Right hindlimb (tissue), 1 donor: Measurements from ENCODE around the gene A2M.

ENCODE experiments used
- DNase-seq: peaks from one replicate; pipeline ENCODE4 v3.0.0-alpha.2; 2018

A2M gene

DNA sequence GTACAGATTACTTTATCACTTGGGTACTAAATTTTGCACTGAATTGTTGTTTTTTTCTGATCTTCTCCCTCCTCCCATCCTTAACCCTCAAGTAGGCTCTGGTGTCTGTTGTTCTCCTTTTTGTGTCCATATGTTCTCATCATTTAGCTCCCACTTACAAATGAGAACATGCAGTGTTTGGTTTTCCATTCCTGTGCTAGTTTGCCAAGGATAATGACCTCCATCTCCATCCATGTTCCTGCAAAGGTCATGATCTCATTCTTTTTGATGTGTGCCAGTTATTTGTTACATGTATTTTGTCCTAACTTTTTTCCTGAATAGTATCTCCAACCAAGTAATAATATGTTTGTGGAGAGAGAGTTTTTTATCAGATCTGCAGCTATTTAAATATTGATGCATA is 44.2 kb downstream of the A2M start:
- no peak for DNase-seq

- no peak for DNase-seq
These were observed 45.4 kb downstream of the A2M start for GRCh38 chr12:9070351-9070750.

- DNase-seq, result no peak
These were observed 47.1 kb downstream of the A2M start for GRCh38 chr12:9068600-9068999.

DNA sequence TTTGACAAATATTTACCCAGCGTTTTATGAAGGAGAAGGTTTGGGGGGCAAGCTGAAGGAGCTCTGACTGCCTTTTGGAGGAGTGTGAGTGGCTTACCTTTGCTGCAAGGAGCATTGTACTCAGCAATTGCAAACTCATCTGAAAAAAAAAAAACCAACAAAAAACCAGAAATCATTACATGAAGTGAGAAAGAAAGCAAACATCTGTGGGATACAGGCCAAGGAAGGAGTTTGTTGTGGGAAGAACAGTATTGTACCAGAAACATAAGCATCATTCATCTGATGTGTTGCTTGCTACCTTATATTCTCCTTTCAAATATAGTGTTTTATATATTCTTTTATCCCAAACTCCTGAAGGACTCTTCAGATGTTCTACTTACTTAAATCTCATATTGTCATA is 47.6 kb downstream of the A2M start:
- DNase-seq, result no peak

DNA sequence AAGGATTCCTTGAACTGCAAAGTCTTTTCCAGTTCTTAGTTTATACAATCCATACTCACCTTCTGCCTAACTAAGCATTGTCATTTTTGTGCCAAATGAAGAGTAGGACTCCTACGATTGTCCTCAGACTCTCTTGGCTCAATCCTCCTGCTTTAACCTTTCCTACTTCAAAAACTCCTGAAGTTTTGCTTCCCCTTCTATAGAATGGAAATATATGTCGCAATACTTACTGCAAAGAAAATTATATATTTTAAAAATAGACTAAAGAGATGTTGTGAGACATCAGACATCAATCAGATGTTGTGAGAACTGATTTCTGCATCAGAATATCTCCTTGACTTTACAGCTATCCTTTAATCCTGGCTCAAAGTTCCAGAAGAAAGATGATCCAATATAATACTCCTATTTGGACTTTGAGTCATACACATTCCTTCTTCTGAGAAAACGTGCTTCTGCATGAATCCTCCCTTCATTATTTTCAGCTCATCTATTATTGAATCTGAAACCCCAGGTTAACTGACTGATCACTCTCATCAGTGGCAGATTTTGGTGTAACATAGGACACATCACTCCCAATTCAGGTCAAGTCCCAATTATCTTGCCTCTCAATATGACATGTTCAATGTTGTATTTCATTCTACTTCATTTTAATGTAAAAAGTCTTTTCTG is 48.8 kb downstream of the A2M start:
- DNase-seq, result no peak

DNA sequence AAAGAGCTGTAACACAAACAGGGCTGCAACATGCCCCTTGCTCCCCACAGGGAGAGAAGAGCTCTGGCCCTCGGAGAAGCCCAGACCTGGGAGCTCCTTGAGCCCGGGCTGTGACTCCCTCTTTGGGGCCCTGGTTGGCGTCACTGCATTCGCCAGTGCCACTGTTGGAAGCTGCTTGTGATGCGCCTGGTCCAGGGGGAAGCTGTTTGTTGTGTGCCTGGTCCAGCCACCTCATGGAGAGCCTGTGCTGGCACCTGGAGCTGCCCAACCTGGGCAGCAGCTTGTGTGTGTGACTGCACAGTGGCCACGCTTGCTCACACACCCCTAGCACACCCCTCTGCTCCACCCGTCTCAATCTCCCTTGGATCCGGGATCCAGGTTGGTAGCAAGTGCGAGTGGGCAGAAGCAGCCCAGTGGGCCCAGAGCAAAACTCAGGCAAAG is 49.5 kb downstream of the A2M start:
- no peak for DNase-seq

DNA sequence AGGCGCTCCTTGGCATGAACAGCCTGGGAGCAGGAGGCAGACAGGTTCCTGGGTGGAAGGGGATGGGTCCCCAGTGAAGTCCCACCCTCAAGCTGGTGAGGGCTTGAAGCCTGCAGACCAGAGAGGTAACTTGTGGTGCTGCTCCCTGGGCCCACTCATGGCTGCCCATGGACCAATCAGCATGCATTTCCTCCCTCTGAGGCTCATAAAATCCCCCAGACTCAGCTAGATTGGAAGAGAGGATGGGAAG is 50.2 kb downstream of the A2M start:
- no peak for DNase-seq

DNA sequence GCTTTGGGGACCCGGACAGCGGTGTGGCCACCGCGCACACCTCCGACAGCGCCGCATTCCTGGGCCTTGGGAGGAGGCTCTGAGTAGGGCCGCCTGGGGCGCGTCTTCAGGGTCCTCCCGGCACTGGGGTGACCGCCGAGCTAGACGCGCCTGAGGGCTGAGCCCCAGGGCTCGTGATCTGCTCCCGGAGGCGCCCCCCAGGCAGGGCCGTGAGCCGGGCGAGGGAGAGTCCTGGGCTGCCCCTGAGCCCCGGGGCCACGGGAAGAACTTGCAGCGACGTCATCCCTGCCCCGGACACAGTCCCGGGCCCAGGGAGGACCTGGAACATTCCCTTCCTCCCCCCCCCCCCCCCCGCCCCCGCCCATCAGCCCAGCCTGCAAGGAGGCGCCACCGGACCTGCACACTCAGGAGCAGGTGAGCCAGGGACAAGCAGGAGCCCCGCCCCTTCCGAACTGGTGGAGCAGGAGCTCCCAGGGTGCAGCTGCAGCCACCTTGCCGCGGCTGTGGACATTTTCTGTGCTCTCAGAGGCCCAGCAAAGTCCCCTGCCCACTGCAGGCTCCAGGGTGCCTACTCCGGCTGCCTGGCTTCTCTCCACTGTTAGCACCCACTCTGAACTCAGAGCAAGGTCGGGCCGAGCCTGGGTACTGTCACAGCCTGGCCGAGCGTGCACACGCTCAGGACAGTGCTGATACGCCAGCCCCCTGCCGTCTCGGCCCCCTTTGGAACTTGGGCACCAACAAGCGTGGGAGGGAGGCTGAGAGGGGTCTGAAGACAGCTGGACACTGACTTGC is 50.7 kb downstream of the A2M start:
- DNase-seq, result peak; percentile 86

GRCh38 chr12:9064201-9064814 is 51.4 kb downstream of the A2M start:
- DNase-seq, result peak; percentile 79

GRCh38 chr12:9052610-9053009 is 63.1 kb downstream of the A2M start:
- no peak for DNase-seq

GRCh38 chr12:9051158-9051550 is 64.6 kb downstream of the A2M start:
- DNase-seq, result peak; percentile 59

DNA sequence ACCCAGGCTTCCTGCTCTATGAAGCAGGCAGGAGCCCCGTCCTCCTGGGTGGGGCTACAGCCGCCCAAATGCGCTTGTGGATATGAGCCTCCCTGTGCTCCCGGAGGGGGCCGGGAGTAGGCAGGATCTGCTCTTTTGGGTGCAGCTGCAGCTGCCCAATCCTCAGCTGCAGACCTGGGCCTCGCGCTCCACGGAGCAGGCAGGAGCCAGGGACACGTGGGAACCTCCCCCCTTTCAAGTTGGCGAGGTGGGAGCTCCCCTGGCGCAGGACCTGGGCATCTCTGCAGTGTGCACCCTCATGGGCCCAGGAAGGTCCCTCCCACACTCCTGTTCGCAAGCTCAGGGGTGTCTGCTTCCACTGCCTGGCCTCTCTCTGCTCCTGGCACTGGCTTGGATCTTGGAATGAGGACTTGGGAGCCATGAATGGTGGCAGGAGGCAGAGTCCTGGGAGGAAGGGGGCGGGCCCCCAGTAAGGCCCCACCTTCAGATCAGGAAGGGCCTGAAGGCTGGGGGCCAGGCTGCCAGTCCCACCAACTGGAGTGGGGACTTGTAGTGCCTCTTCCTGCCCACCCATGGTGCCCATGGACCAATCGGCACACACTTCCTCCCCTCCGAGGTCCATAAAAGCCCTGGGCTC is 65.1 kb downstream of the A2M start:
- no peak for DNase-seq

DNA sequence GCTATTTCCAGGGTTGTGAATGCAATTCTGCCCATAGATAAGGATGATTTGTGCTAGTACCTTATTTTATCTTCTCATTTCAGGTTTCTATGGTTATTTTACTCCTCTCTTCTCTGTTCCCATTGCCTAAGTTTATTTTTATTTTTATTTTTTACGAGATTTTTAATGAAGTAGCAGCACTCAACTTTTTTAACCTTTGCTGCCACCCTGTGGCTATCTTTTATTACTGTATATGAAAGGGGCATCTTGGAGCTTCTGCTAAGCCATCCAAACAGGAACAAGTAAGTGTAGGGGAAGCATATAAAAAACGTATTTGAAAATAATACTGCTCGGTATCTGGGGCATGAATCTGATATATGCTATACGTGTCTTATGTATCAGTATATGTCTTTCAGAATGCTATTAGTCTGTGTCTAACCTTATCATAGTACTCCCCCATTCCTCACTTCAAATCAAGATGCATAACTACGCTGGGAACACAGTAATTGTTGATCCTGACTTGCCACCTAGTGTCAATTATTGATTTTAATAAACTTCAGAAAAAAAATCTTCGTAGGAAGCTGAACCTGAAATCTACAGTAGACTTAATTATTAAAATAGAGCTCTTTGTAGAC is 66.1 kb downstream of the A2M start:
- DNase-seq, result no peak

DNA sequence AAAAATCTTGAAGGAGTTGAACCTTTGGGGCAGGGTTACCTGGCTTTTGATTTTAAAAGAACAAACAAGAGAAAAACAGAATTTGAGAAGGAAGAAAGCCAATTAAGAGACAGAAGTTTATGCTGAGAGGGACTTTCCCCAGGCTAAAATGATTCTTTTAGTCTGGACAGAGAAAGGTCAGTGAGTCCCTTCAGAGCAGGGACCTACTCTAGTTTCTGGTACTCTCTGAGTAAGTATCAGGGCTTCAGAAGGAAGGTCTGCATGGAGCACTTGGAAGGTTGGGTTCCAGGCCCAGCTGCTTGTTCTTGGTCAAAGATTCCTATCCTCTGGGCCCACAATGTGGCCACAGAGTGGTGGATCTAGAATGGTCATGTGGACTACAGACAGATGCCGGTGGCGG is 66.8 kb downstream of the A2M start:
- no peak for DNase-seq

DNA sequence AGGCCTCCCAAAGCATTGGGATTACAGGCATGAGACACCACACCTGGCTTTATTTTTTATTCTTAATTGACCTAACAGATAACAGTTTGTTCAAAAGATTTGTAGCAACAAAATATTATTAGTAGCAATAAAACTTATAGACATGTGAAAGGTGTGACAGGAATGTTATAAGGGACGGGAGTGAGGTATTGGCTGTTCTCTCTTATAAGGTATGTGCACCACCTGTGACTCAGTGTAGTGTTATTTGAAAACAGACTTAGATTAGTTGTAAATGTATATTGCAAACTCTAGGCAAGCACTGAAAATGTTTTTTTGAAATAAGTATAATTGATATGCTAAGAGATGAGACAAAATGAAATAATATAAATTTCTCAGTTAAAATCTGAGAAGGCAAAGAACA is 68.6 kb downstream of the A2M start:
- no peak for DNase-seq

DNA sequence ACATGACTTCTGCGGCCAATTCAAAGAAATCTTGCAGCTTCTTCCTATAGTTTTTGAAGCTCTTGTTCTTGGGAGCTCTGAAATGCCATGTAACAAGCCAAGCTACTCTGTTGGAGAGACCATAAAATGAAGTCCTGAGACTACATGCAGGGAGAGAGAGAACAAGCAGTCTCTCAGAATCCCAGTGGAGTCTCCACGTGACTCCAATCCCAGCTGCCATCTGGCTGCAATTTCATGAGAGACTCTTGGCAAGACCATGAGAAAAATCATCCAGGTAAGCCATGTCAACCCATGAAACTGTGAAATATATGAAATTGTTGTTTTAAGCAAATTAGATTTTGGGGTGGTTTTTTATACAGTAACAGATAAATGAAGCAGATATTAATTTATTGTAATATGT is 72.0 kb downstream of the A2M start:
- no peak for DNase-seq

- DNase-seq, result no peak
These were observed 74.4 kb downstream of the A2M start for GRCh38 chr12:9041321-9041720.

DNA sequence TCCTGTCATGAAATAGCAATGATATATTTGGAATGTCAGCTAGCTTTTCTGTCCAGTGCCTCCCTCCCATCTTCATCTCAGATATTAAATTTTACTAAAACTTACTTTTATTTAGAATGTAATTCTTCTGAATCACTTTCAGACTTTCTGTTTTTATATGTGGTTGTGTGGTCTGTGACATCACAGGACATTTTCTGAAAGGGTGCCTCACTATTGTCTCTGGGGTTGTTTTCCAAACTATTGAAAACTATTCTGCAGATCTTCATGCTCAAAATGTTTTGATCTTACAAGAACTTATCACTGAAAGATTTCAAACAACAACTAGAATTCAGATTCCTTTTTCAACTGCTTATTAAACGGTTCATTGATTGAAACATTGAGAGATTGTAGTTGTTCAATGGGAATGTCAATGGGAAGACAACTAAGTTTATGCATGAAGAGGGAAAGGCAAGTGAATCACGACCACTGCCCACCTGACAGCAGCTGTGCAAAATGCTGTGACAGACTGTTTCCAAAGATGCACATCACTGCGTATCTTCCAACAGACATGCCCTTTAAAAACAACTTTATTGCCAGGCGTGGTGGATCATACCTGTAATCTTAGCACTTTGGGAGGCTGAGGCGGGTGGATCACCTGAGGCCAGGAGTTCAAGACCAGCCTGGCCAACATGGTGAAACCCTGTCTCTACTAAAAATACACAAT is 75.1 kb downstream of the A2M start:
- no peak for DNase-seq

GRCh38 chr12:9039397-9039977 is 76.2 kb downstream of the A2M start:
- DNase-seq, result no peak

DNA sequence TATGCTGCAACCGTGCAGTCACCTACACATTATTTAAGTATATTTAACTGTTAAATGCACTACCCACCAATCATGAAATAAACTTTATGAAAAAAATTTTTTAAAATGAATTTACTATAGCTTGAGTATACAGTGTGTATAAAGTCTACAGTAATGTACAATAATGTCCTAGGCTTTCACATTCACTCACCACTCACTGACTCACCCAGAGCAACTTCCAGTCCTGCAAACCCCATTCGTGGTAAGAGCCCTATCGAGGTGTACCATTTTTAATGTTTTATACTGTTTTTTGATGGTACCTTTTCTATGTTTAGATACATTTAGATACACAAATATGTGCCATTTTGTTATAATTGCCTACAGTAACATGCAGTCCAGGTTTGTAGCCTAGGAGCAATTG is 78.3 kb downstream of the A2M start:
- no peak for DNase-seq

GRCh38 chr12:9036227-9036626 is 79.5 kb downstream of the A2M start:
- DNase-seq, result no peak

- no peak for DNase-seq
These were observed 81.6 kb downstream of the A2M start for GRCh38 chr12:9034095-9034494.
